AG09309 (cell line): Measurements from ENCODE around the gene ZBED4.
A peak's percentile ranks its signal among the peaks of the same experiment; 100 is the strongest.

Experiments used
- DNase-seq: peaks from one replicate; pipeline ENCODE4 v3.0.0-alpha.2; 2010; ENCODE audit warnings: low read depth
- H3K4me3 ChIP-seq: 2 replicates; pipeline ENCODE4 v1.5.1; 2011; ENCODE audit warnings: mild to moderate bottlenecking, low read depth, low read length, moderate library complexity; ENCODE audit not compliant: control insufficient read depth
- TF ChIP-seq, protein P1 (sequence below): IDR thresholded peaks from 2 replicates; pipeline ENCODE4 v1.5.1; 2011; ENCODE audit warnings: mild to moderate bottlenecking, low read depth, low read length, inconsistent platforms; ENCODE audit not compliant: insufficient read depth, control insufficient read depth; ENCODE audit errors: missing control alignments

Gene ZBED4

DNA sequence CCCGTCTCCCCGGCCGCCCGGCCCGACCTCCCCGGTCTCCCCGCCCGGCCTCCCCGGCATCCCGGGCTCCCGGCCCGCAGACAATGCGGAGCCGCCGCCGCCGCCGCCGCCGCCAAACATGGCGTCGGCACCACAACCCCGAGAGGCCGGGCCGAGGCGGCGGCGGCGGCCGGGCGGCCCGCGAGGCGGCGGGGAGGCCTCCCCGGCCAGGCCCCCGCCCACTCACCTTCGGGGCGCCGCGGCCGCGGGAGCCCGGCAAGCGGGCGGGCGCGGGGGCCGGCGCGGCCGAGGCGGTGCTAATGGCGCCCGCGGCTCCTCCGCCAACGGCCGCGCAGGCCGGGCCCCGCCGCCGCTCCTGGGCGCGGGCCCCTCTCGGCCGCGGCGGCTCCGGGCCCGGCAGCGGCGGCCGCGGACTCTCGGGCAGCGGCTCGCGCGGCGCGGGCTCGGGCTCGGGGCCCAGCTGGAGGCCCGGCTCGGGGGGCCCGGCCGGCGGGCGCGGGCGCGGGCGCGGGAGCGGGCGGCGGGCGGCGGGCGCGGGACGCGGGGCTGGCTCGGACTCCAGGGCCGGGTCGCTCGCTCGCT lies 26.3 kb upstream of the ZBED4 start:
- TF ChIP-seq, protein P1, sequence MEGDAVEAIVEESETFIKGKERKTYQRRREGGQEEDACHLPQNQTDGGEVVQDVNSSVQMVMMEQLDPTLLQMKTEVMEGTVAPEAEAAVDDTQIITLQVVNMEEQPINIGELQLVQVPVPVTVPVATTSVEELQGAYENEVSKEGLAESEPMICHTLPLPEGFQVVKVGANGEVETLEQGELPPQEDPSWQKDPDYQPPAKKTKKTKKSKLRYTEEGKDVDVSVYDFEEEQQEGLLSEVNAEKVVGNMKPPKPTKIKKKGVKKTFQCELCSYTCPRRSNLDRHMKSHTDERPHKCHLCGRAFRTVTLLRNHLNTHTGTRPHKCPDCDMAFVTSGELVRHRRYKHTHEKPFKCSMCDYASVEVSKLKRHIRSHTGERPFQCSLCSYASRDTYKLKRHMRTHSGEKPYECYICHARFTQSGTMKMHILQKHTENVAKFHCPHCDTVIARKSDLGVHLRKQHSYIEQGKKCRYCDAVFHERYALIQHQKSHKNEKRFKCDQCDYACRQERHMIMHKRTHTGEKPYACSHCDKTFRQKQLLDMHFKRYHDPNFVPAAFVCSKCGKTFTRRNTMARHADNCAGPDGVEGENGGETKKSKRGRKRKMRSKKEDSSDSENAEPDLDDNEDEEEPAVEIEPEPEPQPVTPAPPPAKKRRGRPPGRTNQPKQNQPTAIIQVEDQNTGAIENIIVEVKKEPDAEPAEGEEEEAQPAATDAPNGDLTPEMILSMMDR, result no peak
- H3K4me3 ChIP-seq, result peak overlapping the region; percentile 75
- no peak for DNase-seq

DNA sequence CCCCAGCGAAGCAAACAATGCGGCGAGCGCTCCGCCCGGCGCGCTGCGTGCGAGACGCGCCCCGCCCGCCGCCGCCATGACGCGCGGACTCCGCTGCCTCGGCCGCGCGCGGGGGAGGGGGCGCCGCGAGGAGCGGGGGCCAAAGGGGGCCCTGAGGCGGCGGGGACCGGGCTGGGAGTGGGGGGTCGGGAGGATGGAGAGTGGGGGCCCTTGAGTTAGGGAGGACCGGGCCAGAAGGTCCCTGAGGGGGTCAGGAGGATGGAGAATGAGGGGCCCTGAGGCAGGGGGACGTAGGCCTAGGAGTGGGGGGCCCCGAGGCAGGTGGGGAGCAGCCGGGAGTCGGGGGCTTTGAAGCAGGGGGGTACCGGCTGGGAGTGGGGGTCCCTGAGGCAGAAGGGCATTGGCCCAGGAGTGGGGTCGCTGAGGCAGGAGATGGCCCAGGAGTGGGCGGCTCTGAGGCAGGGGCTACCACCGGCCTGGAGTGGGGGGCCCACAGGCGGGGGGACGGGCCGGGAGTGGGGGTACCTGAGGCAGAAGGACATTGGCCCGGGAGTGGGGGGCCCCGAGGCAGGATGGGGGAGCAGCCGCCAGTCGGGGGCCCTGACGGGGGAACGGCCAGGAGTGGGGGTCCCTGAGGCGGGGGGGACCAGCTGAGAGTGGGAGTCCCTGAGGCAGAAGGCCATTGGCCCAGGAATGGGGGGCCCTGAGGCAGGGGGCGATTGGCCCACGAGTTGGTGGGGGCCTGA lies 25.6 kb upstream of the ZBED4 start, which contains the start of gene BRD1:
Gene BRD1, minus strand, starts transcription at position 21 of the 746 bp plus-strand sequence. CDS start 3,556 bp downstream, outside the sequence.
- DNase-seq, result no peak
- H3K4me3 ChIP-seq, result peak within 1 kb of the TSS; percentile 75
- TF ChIP-seq, protein P1, result no peak

DNA sequence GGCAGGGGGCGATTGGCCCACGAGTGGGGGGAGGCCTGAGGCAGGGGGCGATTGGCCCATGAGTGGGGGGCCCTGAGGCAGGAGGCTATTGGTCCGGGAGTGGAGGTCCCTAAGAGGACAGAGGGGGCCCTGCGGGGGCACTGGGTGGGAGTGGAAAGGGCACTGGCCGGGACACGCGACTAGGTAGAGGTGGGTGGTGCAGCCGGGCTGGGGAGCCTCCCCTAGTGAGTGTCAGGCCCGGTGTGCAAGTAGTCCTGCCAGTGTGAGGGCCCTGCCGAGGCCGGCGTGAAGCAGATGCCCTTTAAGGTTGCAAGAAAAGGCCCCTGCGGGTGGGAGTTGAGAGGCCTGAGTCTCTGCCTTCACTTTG lies 25.1 kb upstream of the ZBED4 start:
- DNase-seq, result no peak
- TF ChIP-seq, protein P1, result no peak
- no peak overlapping the region for H3K4me3 ChIP-seq

DNA sequence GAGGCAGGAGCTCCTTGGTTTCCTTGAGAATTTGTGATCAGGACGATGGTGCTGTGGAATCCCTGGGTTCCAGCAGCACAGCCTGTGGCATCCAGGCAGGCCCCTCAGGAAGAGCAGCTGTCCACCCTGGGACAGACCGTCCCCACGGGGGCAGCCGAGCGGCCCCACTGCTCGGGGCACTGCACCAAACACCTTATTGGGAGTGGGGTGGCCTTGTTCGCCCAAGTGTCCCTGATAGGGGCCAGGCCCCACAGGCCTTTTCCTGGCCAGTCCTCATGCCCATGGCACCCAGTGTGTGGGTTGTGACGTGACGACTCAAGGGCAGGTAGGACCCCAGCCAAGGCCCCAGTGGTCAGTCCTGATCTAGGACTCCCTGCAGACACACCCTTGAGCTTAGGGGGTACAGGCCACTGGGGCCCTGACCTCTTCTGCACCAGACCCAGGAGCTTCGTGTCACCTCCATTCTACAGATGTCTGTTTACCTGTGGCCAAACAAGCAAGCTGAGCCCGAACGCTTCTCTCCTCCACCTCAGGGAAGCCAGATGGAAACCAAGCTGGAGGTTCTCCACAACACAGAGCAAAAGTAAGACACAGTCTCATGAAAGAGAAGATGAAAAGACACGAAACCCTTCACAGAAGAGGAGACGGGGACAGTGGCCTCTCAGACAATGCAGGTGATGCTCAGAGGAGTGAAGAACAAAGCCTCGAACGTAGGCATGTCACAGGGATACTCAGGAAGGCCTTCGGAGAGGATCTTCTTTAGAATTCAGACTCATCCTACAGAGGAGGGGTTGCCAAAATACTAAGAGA lies 24.4 kb upstream of the ZBED4 start:
- DNase-seq, result no peak
- TF ChIP-seq, protein P1, result no peak
- no peak overlapping the region for H3K4me3 ChIP-seq

DNA sequence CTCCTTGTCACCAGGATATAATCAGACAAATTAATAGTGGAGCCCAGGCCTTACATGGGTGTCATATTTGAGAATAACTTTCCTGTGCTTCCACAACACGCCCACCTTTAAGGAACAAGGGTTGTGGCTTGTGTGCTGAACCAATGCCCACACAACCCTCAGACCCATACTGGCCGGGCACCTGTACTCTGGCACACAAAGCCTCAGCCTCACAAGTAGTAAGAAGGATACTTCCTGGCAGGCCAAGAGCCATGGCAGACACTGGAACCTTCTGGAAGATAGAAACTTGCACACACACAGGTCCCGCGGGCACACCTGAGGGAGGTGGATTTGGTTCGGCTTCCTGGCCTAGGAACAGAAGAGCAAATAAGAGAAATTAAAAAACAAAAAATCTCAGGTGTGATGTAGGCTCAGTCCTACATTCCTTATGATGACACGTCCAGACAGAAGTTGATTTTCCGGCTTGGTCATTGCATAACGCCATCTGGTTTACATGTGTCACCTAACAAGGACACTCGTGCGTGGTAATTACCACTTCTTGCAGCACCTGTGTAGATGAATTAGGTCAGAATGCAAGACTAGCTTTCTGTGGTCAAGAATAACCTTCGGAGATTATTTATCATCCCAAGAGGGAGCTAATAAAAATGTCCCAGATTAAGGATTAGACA lies 20.2 kb upstream of the ZBED4 start:
- TF ChIP-seq, protein P1, result no peak
- DNase-seq, result no peak
- H3K4me3 ChIP-seq, result no peak overlapping the region
